ENCODE data around the gene FSCN2.

- TF ChIP-seq POLR2A (IDR thresholded peaks at IDR 0.05; ENCODE audit: low read depth, low read length) (no peak), CTCF (conservative IDR thresholded peaks at IDR 0.05; ENCODE audit: low read depth, low read length) (no peak), FOS (IDR thresholded peaks at IDR 0.05; ENCODE audit: low read depth, low read length) (no peak), SMC3 (IDR thresholded peaks at IDR 0.05; ENCODE audit: low read depth, low read length) (no peak), BHLHE40 (IDR thresholded peaks at IDR 0.05; ENCODE audit: low read depth, low read length) (no peak), RCOR1 (IDR thresholded peaks at IDR 0.05; ENCODE audit: insufficient replicate concordance, low read length) (no peak), USF2 (IDR thresholded peaks at IDR 0.05; ENCODE audit: low read depth, low read length) (no peak), MXI1 (IDR thresholded peaks at IDR 0.05; ENCODE audit: borderline replicate concordance, low read depth, low read length) (no peak)
Measured at GRCh38 chr17:81528384-81528650, 140 bp downstream of the FSCN2 start.

Data from IMR-90 (cell line).